Fibroblast of pulmonary artery (primary cell): ENCODE data around the gene TNNC2.

Experiments used
- DNase-seq: peaks from one replicate; pipeline ENCODE4 v3.0.0-alpha.2; 2010; ENCODE audit warnings: low read depth
- H3K4me3 ChIP-seq: replicated peaks from 2 replicates; pipeline ENCODE4 v1.5.1; 2011; ENCODE audit warnings: low read depth, mild to moderate bottlenecking, control low read depth, low read length, moderate library complexity
- TF ChIP-seq, protein P1 (sequence below): IDR thresholded peaks from 2 replicates; pipeline ENCODE4 v1.5.1; 2011; ENCODE audit warnings: mild to moderate bottlenecking, control low read depth, low read length, inconsistent platforms; ENCODE audit errors: missing control alignments

TNNC2 gene

DNA sequence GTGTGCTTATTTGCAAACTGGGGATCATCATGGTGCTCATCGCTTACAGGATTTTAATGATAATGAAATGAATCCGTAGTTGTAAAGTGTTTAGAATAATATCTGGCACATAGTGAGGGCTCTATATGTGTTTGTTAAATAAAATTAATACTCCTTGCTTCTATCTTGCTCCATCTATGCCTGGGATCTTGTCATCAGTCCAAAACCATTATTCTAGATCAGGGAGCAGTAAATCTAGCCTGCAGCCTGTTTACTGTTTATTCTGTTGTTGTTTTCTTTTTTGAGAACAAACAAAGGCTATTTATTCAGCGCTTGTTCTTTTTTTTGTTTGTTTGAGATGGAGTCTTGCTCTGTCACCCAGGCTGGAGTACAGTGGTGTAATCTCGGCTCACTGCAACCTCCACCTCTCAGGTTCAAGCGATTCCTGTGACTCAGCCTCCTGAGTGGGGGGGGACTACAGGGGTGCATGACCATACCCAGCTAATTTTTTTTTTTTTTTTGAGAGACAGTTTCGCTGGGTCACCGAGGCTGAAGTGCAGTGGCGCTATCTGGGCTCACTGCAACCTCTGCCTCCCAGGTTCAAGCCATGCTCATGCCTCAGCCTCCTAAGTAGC, 22.0 kb upstream of the TNNC2 start:
- no peak overlapping the region for H3K4me3 ChIP-seq
- TF ChIP-seq, protein P1, sequence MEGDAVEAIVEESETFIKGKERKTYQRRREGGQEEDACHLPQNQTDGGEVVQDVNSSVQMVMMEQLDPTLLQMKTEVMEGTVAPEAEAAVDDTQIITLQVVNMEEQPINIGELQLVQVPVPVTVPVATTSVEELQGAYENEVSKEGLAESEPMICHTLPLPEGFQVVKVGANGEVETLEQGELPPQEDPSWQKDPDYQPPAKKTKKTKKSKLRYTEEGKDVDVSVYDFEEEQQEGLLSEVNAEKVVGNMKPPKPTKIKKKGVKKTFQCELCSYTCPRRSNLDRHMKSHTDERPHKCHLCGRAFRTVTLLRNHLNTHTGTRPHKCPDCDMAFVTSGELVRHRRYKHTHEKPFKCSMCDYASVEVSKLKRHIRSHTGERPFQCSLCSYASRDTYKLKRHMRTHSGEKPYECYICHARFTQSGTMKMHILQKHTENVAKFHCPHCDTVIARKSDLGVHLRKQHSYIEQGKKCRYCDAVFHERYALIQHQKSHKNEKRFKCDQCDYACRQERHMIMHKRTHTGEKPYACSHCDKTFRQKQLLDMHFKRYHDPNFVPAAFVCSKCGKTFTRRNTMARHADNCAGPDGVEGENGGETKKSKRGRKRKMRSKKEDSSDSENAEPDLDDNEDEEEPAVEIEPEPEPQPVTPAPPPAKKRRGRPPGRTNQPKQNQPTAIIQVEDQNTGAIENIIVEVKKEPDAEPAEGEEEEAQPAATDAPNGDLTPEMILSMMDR: no peak
- DNase-seq: no peak

DNA sequence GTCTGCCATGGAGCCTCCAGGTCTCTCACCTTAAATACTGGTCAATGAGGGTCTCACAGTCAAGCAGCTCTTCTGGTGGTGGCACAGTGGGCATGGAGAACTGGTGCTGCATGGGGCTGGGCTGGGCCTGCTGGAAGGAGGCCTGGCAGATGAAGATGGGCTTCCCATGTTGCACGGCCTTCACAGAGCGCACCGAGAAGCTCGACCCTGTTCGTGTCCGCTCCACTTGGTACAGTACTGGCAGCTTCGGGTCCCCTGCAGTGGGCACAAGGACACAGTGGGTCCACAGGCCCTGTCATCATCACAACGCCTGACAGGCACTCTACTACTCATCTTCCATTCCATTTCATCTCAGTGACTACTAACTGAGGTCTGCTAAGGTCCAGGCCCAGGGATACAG, 21.3 kb upstream of the TNNC2 start:
- H3K4me3 ChIP-seq: no peak overlapping the region
- TF ChIP-seq, protein P1: no peak
- DNase-seq: no peak

DNA sequence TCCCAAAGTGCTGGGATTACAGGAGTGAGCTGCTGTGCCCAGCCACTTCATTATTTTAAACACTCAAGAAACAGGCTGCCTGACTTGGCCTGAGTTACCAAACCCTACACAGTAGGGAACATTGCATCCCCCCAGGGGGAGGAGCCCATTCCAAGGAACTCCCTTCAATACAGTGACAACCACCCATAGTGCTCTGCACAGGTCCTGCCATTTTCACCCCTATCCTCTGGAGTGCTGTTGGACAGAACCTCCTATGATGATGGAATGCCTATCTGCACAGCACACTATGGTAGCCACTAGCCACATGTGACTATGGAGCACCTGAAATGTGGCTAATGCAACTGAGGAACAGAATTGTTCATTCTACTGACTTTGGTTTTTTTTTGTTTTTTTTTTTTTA, 18.3 kb upstream of the TNNC2 start:
- no peak overlapping the region for H3K4me3 ChIP-seq
- TF ChIP-seq, protein P1: no peak
- no peak for DNase-seq

DNA sequence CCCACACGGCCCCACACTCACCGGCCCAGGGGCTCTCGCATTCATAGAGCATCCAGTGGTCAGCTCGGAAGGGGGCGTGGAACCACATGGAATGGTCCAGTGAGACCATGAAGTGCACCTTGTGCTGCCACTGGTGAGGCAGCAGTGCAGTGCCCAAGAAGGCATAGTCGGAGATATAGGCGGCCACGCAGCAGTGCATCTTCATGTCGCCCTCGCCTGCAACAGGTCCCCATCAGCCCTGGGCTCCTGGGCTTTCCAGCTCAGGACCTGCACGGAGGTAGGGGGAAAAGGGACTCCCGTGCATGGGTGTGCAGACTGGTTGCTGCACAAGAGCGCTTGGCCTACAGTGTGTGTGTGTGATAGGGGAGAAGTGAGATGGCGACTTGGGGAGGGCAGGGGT, 16.4 kb upstream of the TNNC2 start:
- H3K4me3 ChIP-seq: no peak overlapping the region
- TF ChIP-seq, protein P1: no peak
- DNase-seq: no peak

DNA sequence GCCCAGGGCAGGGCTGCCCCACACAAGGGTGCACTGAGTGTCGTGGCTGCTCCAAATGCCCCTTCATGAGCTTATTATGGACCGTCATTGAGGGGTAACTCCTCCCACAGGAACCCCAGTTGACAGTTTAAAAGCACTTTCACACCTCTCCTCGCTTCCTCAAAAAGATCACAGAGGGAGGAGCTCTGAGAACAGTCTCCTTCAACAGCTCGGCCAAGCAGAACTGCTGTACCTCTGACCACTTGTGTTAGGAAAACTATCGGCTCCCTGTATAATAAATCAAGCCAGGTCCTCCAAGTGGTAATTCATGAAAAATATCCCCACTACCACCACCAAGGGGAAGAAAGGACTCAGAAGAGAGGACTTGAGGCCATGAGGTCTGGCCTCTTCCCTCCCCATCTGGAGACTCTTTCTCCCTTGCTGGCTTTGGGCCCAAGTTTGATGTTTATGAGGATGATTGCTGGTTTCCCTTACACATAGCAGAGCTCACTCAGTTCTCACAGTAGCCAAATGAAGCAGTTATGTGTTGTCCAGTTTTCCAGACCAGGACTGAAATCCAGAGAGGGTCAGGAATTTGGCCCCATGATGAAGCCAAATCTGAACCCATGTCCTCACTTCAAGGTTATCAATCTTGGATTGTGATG, 15.2 kb upstream of the TNNC2 start:
- DNase-seq: peak; percentile 31
- TF ChIP-seq, protein P1: no peak
- no peak overlapping the region for H3K4me3 ChIP-seq

DNA sequence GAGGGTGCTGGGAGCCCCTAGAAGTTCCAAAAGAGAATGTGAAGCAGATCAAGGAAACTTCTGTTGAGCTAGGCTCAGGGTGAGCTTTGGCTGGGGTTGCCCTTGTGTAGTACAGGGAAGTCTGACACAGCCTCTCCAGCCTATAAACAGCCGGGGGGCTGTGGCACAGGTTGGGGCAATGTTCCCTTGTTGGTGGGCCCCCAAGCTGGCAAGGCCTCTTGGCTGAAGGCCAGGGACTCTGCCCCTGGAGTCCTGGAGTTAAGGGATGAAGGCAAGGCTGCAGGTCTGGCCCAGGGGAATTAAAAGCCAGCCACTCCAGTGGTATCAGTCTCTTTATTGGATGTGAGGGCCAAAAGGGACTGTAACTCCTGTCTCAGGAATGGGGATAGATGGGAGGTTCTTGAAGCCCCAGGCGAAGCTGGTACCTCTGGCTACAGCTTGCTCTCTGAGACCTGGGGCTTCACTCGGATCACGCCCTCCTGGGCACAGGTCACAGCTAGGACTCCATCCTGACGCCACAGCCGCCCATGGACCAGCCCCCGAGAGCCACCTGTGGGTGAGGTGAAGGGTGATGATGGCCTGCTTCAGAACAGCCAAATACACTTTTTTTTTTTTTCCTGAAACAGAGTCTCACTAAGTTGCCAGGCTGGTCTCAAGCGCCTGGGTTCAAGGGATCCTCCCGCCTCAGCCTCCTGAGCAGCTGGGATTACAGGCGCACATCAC, 14.5 kb upstream of the TNNC2 start:
- no peak overlapping the region for H3K4me3 ChIP-seq
- TF ChIP-seq, protein P1: no peak

More for the DNA sequence above, 14.5 kb upstream of the TNNC2 start:
- no peak for DNase-seq
